HFFc6 (cell line): ENCODE data around the gene SCIMP. TPM values are rescaled to one million over a fixed set of nuclear protein-coding genes. Genes with fewer than 3 reads are reported as not detected.

Experiments
- total RNA-seq, 6 experiments: library from RNA; stranded (reverse); fragmentation: NEBNext Ultra II Directional; extraction: Animal tissue kit (Norgen Biotek cat#: 25700); gene quantifications; 2 replicates in 1 of 6; 3 replicates in 5 of 6; pipeline ENCODE4 v1.2.3, GENCODE V29; 2021

The SCIMP gene
- total RNA-seq, 6 experiments from 2014 or later, result not detected

Other genes starting within 250 kb of the SCIMP start
- 10 to 100 TPM; 48.9 to 60.8 (median 54.1) TPM for gene CAMTA2, start 247.2 kb downstream of the SCIMP start, total RNA-seq
- 1 to 10 TPM in 4 of 6 experiments, under 1 TPM in 2; 0.66 to 1.5 (median 1.0) TPM for gene INCA1, start 237.3 kb downstream of the SCIMP start, total RNA-seq
- 100 to 1,000 TPM; 174 to 200 (median 178) TPM for gene KIF1C, start 236.9 kb downstream of the SCIMP start, total RNA-seq
- gene SLC52A1, start 199.4 kb downstream of the SCIMP start, total RNA-seq, result under 1 TPM in 1 of 6 experiments, not detected in 5; 0.12 TPM
- gene ZFP3, start 156.4 kb downstream of the SCIMP start, total RNA-seq, result under 1 TPM in 5 of 6 experiments, not detected in 1; 0.09 to 0.19 (median 0.13) TPM
- gene ZNF232, start 123.0 kb downstream of the SCIMP start, total RNA-seq, result 1 to 10 TPM; 3.5 to 4.9 (median 3.8) TPM
- gene USP6, start 118.8 kb downstream of the SCIMP start, total RNA-seq, result under 1 TPM; 0.05 to 0.19 (median 0.10) TPM
- gene ZNF594, start 43.0 kb downstream of the SCIMP start, total RNA-seq, result 1 to 10 TPM; 3.3 to 5.1 (median 4.6) TPM
- 10 to 100 TPM; 41.1 to 48.5 (median 45.6) TPM for gene RABEP1, start 47.4 kb upstream of the SCIMP start, total RNA-seq
- 10 to 100 TPM; 49.3 to 68.7 (median 64.2) TPM for gene NUP88, start 184.8 kb upstream of the SCIMP start, total RNA-seq
- gene RPAIN, start 185.3 kb upstream of the SCIMP start, total RNA-seq, result 10 to 100 TPM; 20.4 to 25.6 (median 22.5) TPM
- gene C1QBP, start 204.3 kb upstream of the SCIMP start, total RNA-seq, result 100 to 1,000 TPM; 222 to 267 (median 235) TPM
- gene DHX33, start 234.1 kb upstream of the SCIMP start, total RNA-seq, result 10 to 100 TPM; 16.8 to 18.9 (median 17.3) TPM